HG03378 (cell line): Measurements from ENCODE around the gene SLC1A3.

Source experiments
- ATAC-seq: cut with Tn5 transposase; IDR thresholded peaks from one replicate; pipeline ENCODE4 v1.9.1; 2021; ENCODE audit warnings: mild to moderate bottlenecking, moderate library complexity; ENCODE audit not compliant: unreplicated experiment

The SLC1A3 gene

DNA sequence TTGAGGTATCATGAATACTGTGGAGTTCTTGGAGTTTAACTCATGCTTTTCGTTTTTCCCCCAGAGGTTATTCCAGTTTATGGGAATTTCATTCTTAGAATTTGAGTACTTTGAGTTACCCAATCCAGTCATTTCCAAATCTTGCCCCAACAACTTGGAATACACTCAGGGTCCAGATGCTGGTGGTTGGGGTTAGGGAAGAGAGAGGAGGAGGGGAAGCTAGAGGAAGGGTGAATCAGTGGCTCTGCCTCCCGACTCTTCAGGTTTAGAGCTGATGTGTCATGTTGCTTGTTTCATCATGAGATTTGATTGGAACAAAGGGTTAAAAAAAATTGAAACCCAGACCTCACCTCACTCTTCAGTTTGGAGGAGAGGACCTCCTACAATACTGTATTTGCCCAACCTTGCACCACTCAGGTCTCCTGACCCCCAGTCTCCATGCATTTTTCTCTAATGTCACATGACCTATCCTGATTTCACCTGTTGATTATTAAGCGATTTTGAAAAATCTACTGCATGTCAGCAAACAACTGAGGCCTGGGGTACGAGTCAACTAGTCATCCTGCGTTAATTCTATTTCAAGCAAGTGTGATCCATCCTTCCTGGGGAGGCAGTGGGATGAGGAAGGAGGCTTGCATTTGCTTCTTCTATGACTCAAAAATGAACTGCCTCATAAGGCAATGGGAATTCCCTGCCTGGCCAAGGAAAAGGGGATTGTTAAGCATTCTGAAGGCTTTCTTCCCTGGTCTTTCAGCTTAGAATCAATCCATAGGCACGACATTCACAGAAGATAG, 6.2 kb upstream of the SLC1A3 start:
- ATAC-seq = no peak

DNA sequence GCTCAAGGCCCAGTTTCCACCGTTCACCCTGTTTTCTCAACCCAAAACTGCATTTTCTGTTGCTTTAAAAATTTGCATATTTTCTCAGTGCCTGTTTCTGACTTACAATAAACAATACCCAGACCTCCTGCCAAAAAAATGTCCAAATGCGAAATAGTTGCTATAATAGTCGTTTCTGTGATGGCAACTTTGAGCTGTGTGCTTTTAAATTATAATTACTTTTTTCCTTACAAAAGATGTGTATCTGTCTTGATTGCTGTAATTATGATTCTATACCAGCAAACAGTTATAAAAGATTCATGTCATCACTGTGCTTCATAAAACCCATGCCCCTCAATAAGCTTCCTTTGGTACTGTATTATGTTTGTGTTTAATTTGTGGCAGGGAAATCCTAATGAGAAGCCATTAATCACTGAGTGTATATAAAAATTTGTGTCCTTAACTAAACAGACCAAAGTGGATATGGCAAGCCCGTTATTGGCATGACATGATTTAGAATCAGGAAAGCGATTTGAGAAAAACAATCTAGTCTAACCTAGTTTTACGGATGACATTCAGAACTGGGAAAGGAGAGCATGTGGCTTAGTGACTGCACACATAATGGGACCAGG, 5.4 kb upstream of the SLC1A3 start:
- ATAC-seq = no peak

GRCh38 chr5:36602704-36603321, 3.6 kb upstream of the SLC1A3 start:
- ATAC-seq = no peak

- ATAC-seq = no peak
Observed at GRCh38 chr5:36605241-36605640, 1.2 kb upstream of the SLC1A3 start.

DNA sequence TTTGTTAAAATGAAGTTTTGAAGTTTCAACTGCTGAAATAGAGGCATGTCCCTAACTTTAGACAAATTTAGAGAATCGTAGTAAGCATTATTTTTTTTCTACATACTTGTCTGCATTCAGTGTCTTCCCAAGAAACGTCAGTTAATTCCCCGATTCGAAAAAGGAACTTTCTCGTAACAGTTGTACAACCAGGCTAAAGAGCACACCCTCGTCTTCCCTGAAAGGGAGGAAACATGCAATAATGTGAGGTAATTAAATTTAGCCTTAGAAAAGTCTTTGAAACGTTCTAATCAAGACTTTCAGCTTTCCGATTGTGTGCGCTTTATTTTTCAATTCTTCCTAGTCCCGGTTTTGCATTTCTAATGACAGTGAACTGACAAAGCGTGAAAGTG, 374 bp upstream of the SLC1A3 start:
- no peak for ATAC-seq

GRCh38 chr5:36607114-36607571, 737 bp downstream of the SLC1A3 start:
- no peak for ATAC-seq

- ATAC-seq = no peak
Observed at GRCh38 chr5:36607838-36608783, 1.7 kb downstream of the SLC1A3 start.

GRCh38 chr5:36610621-36611020, 4.2 kb downstream of the SLC1A3 start:
- no peak for ATAC-seq

DNA sequence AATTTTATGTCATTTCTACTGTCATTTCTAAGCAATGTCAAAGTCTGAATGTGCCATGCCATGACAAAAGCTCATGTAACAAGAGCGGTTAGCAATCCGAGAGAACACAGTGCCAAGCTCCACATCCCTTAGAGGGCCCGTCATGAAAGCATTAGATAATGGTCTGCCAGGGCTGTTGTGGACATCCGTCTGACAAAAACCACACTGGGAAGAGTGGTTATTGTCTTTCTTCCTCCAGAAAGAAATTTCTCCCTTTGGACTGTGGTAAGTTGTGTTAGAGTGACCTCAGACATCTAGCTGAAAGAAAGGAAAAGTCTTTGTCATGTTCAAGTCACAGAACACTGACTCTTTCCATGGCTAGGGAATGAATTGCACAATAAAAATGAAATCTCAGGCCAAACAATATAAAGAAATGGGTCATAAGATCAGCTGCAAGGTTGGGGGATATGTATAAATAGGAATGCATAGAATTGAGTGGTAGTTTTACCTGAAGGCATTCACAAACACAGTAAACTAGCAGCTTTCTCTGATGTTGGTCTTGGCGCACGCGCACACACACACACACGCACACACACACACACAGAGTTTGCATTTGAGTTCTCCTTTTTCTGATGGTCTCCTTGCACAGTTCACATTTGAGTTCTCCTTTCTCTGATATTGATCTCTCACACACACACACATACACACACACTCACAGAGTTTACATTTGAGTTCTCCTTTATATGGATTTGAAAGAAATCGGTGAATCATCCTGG, 5.3 kb downstream of the SLC1A3 start:
- no peak for ATAC-seq

- ATAC-seq = no peak
Observed at GRCh38 chr5:36613241-36613640, 6.8 kb downstream of the SLC1A3 start.

GRCh38 chr5:36613771-36614656, 7.6 kb downstream of the SLC1A3 start:
- no peak for ATAC-seq

- no peak for ATAC-seq
Observed at GRCh38 chr5:36614657-36615308, 8.4 kb downstream of the SLC1A3 start.

- no peak for ATAC-seq
Observed at GRCh38 chr5:36619012-36619635, 12.7 kb downstream of the SLC1A3 start.

- no peak for ATAC-seq
Observed at GRCh38 chr5:36621985-36622384, 15.6 kb downstream of the SLC1A3 start.

DNA sequence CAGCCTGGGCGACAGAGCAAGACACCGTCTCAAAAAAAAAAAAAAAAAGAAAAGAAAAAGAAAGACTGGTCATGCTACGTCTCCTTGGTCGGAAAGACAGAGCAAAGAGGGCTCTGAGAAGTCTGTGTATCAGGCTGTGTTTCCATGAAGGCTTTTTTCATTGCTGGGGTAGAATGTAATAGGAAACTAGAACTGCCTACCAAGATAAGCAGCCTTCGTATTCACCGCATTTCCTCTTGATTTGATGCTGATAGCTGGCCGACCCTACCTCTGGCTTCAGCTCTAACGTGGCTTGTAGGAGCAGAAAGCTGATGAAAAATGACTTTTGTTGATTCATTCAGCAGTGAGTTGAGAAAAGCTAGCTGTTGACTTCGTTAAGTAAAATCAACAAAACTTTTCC, 17.4 kb downstream of the SLC1A3 start:
- no peak for ATAC-seq

GRCh38 chr5:36624277-36624676, 17.9 kb downstream of the SLC1A3 start:
- ATAC-seq = no peak

GRCh38 chr5:36628695-36629094, 22.3 kb downstream of the SLC1A3 start:
- no peak for ATAC-seq

DNA sequence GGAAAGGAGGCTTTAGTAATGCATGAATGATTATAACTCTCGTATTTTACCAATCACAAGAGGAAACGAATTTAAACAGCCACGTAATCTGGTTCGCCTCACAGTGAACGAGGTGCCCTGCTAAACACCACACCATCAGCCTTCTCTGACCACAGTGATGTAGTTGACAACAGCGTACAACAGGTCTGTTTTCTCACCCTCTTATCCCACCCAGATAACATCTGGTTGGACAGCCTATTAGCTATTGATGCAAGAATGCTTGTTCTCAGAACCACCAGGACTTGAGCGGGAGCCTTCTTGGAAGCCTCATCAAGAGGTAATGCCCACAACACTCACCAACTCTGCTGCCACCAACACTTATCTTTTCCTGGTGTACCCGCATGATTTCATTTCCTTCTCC, 23.3 kb downstream of the SLC1A3 start:
- no peak for ATAC-seq
